ENCODE measurements around the gene HOXB3. TPM values are rescaled to one million over a fixed set of nuclear protein-coding genes. Genes with fewer than 3 reads are reported as not detected.
"Not testable (repeated sequence)": the region's sequence is repeated elsewhere in the genome, so short reads cannot be mapped to it uniquely, and the experiment has no call there.

The HOXB3 gene
- total and polyA plus RNA-seq, 7 donors, result 0.96 to 8.8 (median 1.5) TPM

GRCh38 chr17:48510381-48510760, 79.7 kb downstream of the HOXB3 start:
- DNase-seq (no peak), ATAC-seq (no peak)
- Histone ChIP-seq H3K27ac (no peak overlapping the region), H3K9me3 (no peaks in the 10 kb centered on the region), H3K4me3 (no peak overlapping the region), H3K27me3 (ENCODE audit: insufficient read depth in 3 of 3, low read length in 2 of 3) (peaks cover 5 to 38% (median 6%) of the 10 kb centered on the region in 3 donors), H3K36me3 (ENCODE audit: insufficient read depth in 1 of 2, low read depth in 1 of 2) (no peaks in the 10 kb centered on the region), H3K4me1 (no peaks in the 10 kb centered on the region)
- TF ChIP-seq CTCF (IDR thresholded peaks at IDR 0.05), result no peak
- 93 to 97% (median 97%) methylated on average over 2 of the region's 2 CpGs for WGBS, 3 donors
- intact Hi-C loops (cut with DNase I), result no loop called here

GRCh38 chr17:48509708-48510107, 80.3 kb downstream of the HOXB3 start:
- intact Hi-C loops (cut with DNase I); ATAC-seq; DNase-seq; H3K4me3 ChIP-seq; H3K4me1 ChIP-seq; H3K9me3 ChIP-seq; H3K36me3 ChIP-seq (ENCODE audit: insufficient read depth in 1 of 2, low read depth in 1 of 2); H3K27ac ChIP-seq: not testable (repeated sequence)
- 95 to 96% (median 96%) methylated on average over 7 of the region's 7 CpGs for WGBS, 3 donors
- peaks cover 5 to 31% (median 6%) of the 10 kb centered on the region in 3 donors for H3K27me3 ChIP-seq (ENCODE audit: insufficient read depth in 3 of 3, low read length in 2 of 3)

GRCh38 chr17:48506246-48506645, 83.8 kb downstream of the HOXB3 start:
- TF ChIP-seq CTCF (IDR thresholded peaks at IDR 0.05), result no peak
- H3K27me3 ChIP-seq (ENCODE audit: insufficient read depth in 3 of 3, low read length in 2 of 3), result peaks cover 3 to 17% (median 6%) of the 10 kb centered on the region in 3 donors
- 52 to 65% (median 56%) methylated on average over 5 of the region's 5 CpGs for WGBS, 3 donors

GRCh38 chr17:48505788-48506187, 84.3 kb downstream of the HOXB3 start:
- WGBS, 3 donors, result 68 to 77% (median 72%) methylated on average over 1 of the region's 1 CpG
- Histone ChIP-seq H3K4me1 (no peaks in the 10 kb centered on the region), H3K27me3 (ENCODE audit: insufficient read depth in 3 of 3, low read length in 2 of 3) (peaks cover 3 to 17% (median 6%) of the 10 kb centered on the region in 3 donors), H3K27ac (no peak overlapping the region), H3K36me3 (ENCODE audit: insufficient read depth in 1 of 2, low read depth in 1 of 2) (no peaks in the 10 kb centered on the region), H3K4me3 (no peak overlapping the region), H3K9me3 (no peaks in the 10 kb centered on the region)
- TF ChIP-seq CTCF (IDR thresholded peaks at IDR 0.05), result no peak
- ATAC-seq, result peak in 2 of 4 donors; percentile 49 to 55
- no peak for DNase-seq
- intact Hi-C loops (cut with DNase I), result no loop called here

More at GRCh38 chr17:48506246-48506645, 83.8 kb downstream of the HOXB3 start:
- Histone ChIP-seq H3K36me3 (ENCODE audit: insufficient read depth in 1 of 2, low read depth in 1 of 2) (no peaks in the 10 kb centered on the region), H3K9me3 (no peaks in the 10 kb centered on the region), H3K4me3 (no peak overlapping the region), H3K4me1 (no peaks in the 10 kb centered on the region), H3K27ac (no peak overlapping the region)
- intact Hi-C loops (cut with DNase I), result no loop called here
- DNase-seq, result no peak
- no peak for ATAC-seq

- Histone ChIP-seq H3K27ac (no peak overlapping the region), H3K4me3 (no peak overlapping the region), H3K27me3 (ENCODE audit: insufficient read depth in 3 of 3, low read length in 2 of 3) (peaks cover 3 to 12% (median 6%) of the 10 kb centered on the region in 3 donors), H3K36me3 (ENCODE audit: insufficient read depth in 1 of 2, low read depth in 1 of 2) (no peaks in the 10 kb centered on the region), H3K9me3 (no peaks in the 10 kb centered on the region), H3K4me1 (no peaks in the 10 kb centered on the region)
- no peak for DNase-seq
- no peak for ATAC-seq
- WGBS, 3 donors, result 93 to 98% (median 93%) methylated on average over 2 of the region's 2 CpGs
- intact Hi-C loops (cut with DNase I), result no loop called here
- no peak for TF ChIP-seq CTCF (IDR thresholded peaks at IDR 0.05)
These were observed 85.1 kb downstream of the HOXB3 start for GRCh38 chr17:48504953-48505352.
